HEK293 (cell line): Measurements from ENCODE around the gene MED15.
A peak's percentile ranks its signal among the peaks of the same experiment; 100 is the strongest.

Experiments
- CTCF ChIP-seq: fragments of 450-650 bp; formaldehyde crosslinking; IDR thresholded peaks from 2 replicates; pipeline ENCODE4 v1.5.1; 2016; ENCODE audit warnings: missing biosample characterization, missing genetic modification characterization
- EGR2 ChIP-seq: fragments of 450-650 bp; formaldehyde crosslinking; IDR thresholded peaks from 2 replicates; pipeline ENCODE4 v1.5.1; 2016; ENCODE audit warnings: low read depth, missing biosample characterization, missing genetic modification characterization
- GLIS1 ChIP-seq: fragments of 450-650 bp; formaldehyde crosslinking; IDR thresholded peaks from 2 replicates; pipeline ENCODE4 v1.5.1; 2016; ENCODE audit warnings: missing biosample characterization, missing genetic modification characterization
- HOXD13 ChIP-seq: sonication (generic); formaldehyde crosslinking; IDR thresholded peaks from 2 replicates; pipeline ENCODE4 v1.8.0; 2022; ENCODE audit warnings: missing genetic modification reagents, borderline replicate concordance
- KLF16 ChIP-seq: fragments of 450-650 bp; formaldehyde crosslinking; IDR thresholded peaks from 2 replicates; pipeline ENCODE4 v1.5.1; 2017; ENCODE audit warnings: missing biosample characterization, missing genetic modification characterization
- KLF7 ChIP-seq: fragments of 450-650 bp; formaldehyde crosslinking; IDR thresholded peaks from 2 replicates; pipeline ENCODE4 v1.5.1; 2016; ENCODE audit warnings: missing biosample characterization, missing genetic modification characterization, borderline replicate concordance
- MYNN ChIP-seq: fragments of 450-650 bp; formaldehyde crosslinking; IDR thresholded peaks from 2 replicates; pipeline ENCODE4 v1.5.1; 2016; ENCODE audit warnings: missing biosample characterization, missing genetic modification characterization, borderline replicate concordance
- OSR2 ChIP-seq: fragments of 450-650 bp; formaldehyde crosslinking; IDR thresholded peaks from 2 replicates; pipeline ENCODE4 v1.5.1; 2016; ENCODE audit warnings: missing biosample characterization, missing genetic modification characterization
- PATZ1 ChIP-seq: fragments of 450-650 bp; formaldehyde crosslinking; IDR thresholded peaks from 2 replicates; pipeline ENCODE4 v1.5.1; 2016; ENCODE audit warnings: missing biosample characterization, missing genetic modification characterization
- PRDM10 ChIP-seq: fragments of 450-650 bp; formaldehyde crosslinking; IDR thresholded peaks from 2 replicates; pipeline ENCODE4 v1.5.1; 2016; ENCODE audit warnings: missing biosample characterization, missing genetic modification characterization
- ZFHX2 ChIP-seq: fragments of 450-650 bp; formaldehyde crosslinking; conservative IDR thresholded peaks from 2 replicates; pipeline ENCODE4 v1.5.1; 2016; ENCODE audit warnings: missing biosample characterization, missing genetic modification characterization
- ZIC2 ChIP-seq: fragments of 450-650 bp; formaldehyde crosslinking; IDR thresholded peaks from 2 replicates; pipeline ENCODE4 v1.5.1; 2016; ENCODE audit warnings: missing biosample characterization, missing genetic modification characterization
- ZNF121 ChIP-seq: fragments of 450-650 bp; formaldehyde crosslinking; IDR thresholded peaks from 2 replicates; pipeline ENCODE4 v1.5.1; 2016; ENCODE audit warnings: missing biosample characterization, missing genetic modification characterization
- ZNF157 ChIP-seq: fragments of 450-650 bp; formaldehyde crosslinking; IDR thresholded peaks from 2 replicates; pipeline ENCODE4 v1.5.1; 2016; ENCODE audit warnings: missing biosample characterization, missing genetic modification characterization
- ZNF16 ChIP-seq: fragments of 450-650 bp; formaldehyde crosslinking; IDR thresholded peaks from 2 replicates; pipeline ENCODE4 v1.5.1; 2016; ENCODE audit warnings: low read depth, missing biosample characterization, missing genetic modification characterization
- ZNF19 ChIP-seq: fragments of 450-650 bp; formaldehyde crosslinking; IDR thresholded peaks from 2 replicates; pipeline ENCODE4; 2016; ENCODE audit warnings: missing biosample characterization, missing genetic modification characterization, low read depth
- ZNF202 ChIP-seq: fragments of 450-650 bp; formaldehyde crosslinking; IDR thresholded peaks from 2 replicates; pipeline ENCODE4 v1.5.1; 2016; ENCODE audit warnings: missing biosample characterization, missing genetic modification characterization, borderline replicate concordance
- ZNF223 ChIP-seq: fragments of 450-650 bp; formaldehyde crosslinking; IDR thresholded peaks from 2 replicates; pipeline ENCODE4 v1.5.1; 2016; ENCODE audit warnings: missing biosample characterization, missing genetic modification characterization
- ZNF248 ChIP-seq: fragments of 450-650 bp; formaldehyde crosslinking; IDR thresholded peaks from 2 replicates; pipeline ENCODE4 v1.5.1; 2017; ENCODE audit warnings: missing biosample characterization, missing genetic modification characterization
- ZNF266 ChIP-seq: fragments of 450-650 bp; formaldehyde crosslinking; IDR thresholded peaks from 2 replicates; pipeline ENCODE4 v1.5.1; 2016; ENCODE audit warnings: missing biosample characterization, missing genetic modification characterization, low read depth
- ZNF350 ChIP-seq: fragments of 450-650 bp; formaldehyde crosslinking; IDR thresholded peaks from 2 replicates; pipeline ENCODE4 v1.5.0; 2017; ENCODE audit warnings: missing biosample characterization, mild to moderate bottlenecking, missing genetic modification characterization
- ZNF354C ChIP-seq: fragments of 450-650 bp; formaldehyde crosslinking; IDR thresholded peaks from 2 replicates; pipeline ENCODE4 v1.5.1; 2016; ENCODE audit warnings: missing biosample characterization, missing genetic modification characterization, low read depth, borderline replicate concordance
- ZNF366 ChIP-seq: fragments of 450-650 bp; formaldehyde crosslinking; conservative IDR thresholded peaks from 2 replicates; pipeline ENCODE4 v1.5.1; 2016; ENCODE audit warnings: missing biosample characterization, missing genetic modification characterization
- ZNF514 ChIP-seq: fragments of 450-650 bp; formaldehyde crosslinking; IDR thresholded peaks from 2 replicates; pipeline ENCODE4 v1.5.1; 2016; ENCODE audit warnings: missing biosample characterization, missing genetic modification characterization
- ZNF544 ChIP-seq: fragments of 450-650 bp; formaldehyde crosslinking; IDR thresholded peaks from 2 replicates; pipeline ENCODE4 v1.5.0; 2017; ENCODE audit warnings: missing biosample characterization, missing genetic modification characterization
- ZNF561 ChIP-seq: fragments of 450-650 bp; IDR thresholded peaks from 2 replicates; pipeline ENCODE4 v1.5.1; 2018; ENCODE audit warnings: missing biosample characterization, missing genetic modification characterization, borderline replicate concordance
- ZNF600 ChIP-seq: fragments of 450-650 bp; formaldehyde crosslinking; IDR thresholded peaks from 2 replicates; pipeline ENCODE4 v1.5.1; 2016; ENCODE audit warnings: missing biosample characterization, missing genetic modification characterization
- ZNF624 ChIP-seq: fragments of 450-650 bp; formaldehyde crosslinking; IDR thresholded peaks from 2 replicates; pipeline ENCODE4 v1.5.1; 2017; ENCODE audit warnings: missing biosample characterization, missing genetic modification characterization
- ZNF658 ChIP-seq: fragments of 450-650 bp; formaldehyde crosslinking; IDR thresholded peaks from 2 replicates; pipeline ENCODE4; 2016; ENCODE audit warnings: missing biosample characterization, missing genetic modification characterization
- ZNF704 ChIP-seq: fragments of 450-650 bp; formaldehyde crosslinking; IDR thresholded peaks from 2 replicates; pipeline ENCODE4 v1.5.1; 2016; ENCODE audit warnings: missing biosample characterization, missing genetic modification characterization
- ZNF747 ChIP-seq: fragments of 450-650 bp; formaldehyde crosslinking; IDR thresholded peaks from 2 replicates; pipeline ENCODE4 v1.5.1; 2016; ENCODE audit warnings: missing biosample characterization, missing genetic modification characterization
- ZNF776 ChIP-seq: fragments of 450-650 bp; formaldehyde crosslinking; IDR thresholded peaks from 2 replicates; pipeline ENCODE4 v1.5.0; 2017; ENCODE audit warnings: missing biosample characterization, missing genetic modification characterization, borderline replicate concordance
- ZNF791 ChIP-seq: fragments of 450-650 bp; formaldehyde crosslinking; IDR thresholded peaks from 2 replicates; pipeline ENCODE4 v1.5.1; 2016; ENCODE audit warnings: missing biosample characterization, missing genetic modification characterization
- ZSCAN30 ChIP-seq: fragments of 450-650 bp; IDR thresholded peaks from 2 replicates; pipeline ENCODE4 v1.5.1; 2018; ENCODE audit warnings: missing biosample characterization, mild to moderate bottlenecking, missing genetic modification characterization, moderate library complexity

Gene MED15

GRCh38 chr22:20526628-20527355, 19.4 kb downstream of the MED15 start (continued):
- TF ChIP-seq CTCF (tag by site-specific recombination) (peak; percentile 34; the same call in 1 of the 2 replicates), OSR2 (tag by site-specific recombination) (peak; percentile 59; the same call in 1 of the 2 replicates), ZNF223 (tag by site-specific recombination) (no peak), ZIC2 (tag by site-specific recombination) (peak; percentile 48; the same call in 1 of the 2 replicates), ZSCAN30 (tag by site-specific recombination) (no peak), KLF7 (tag by site-specific recombination) (no peak), ZNF16 (tag by site-specific recombination) (no peak), ZNF19 (tag by site-specific recombination) (no peak), ZNF624 (no peak), ZNF544 (tag by site-specific recombination) (no peak), PATZ1 (no peak), ZNF776 (no peak), ZNF747 (no peak), ZNF366 (tag by site-specific recombination) (no peak), ZFHX2 (peak; percentile 28), PRDM10 (tag by site-specific recombination) (0 out of 2 replicates have a peak, but pooled peaks have one; percentile 48), ZNF514 (no peak), MYNN (tag by site-specific recombination) (no peak), ZNF121 (no peak), ZNF561 (tag by site-specific recombination) (no peak), ZNF658 (no peak), ZNF157 (tag by site-specific recombination) (no peak), ZNF704 (tag by site-specific recombination) (no peak), ZNF350 (tag by site-specific recombination) (no peak), ZNF202 (tag by site-specific recombination) (no peak), ZNF248 (tag by site-specific recombination) (no peak), KLF16 (tag by site-specific recombination) (no peak), GLIS1 (peak; percentile 36; the same call in 1 of the 2 replicates), ZNF266 (tag by site-specific recombination) (no peak), ZNF600 (peak; percentile 57; the same call in 1 of the 2 replicates), EGR2 (tag by site-specific recombination) (no peak), ZNF791 (no peak), HOXD13 (CRISPR knock-in tag) (no peak), ZNF354C (tag by site-specific recombination) (no peak)
